BE2C (cell line): Measurements from ENCODE around the gene HAVCR2. TPM values are rescaled to one million over a fixed set of nuclear protein-coding genes. Genes with fewer than 3 reads are reported as not detected.

Experiments used
- DNase-seq: peaks from one replicate; pipeline ENCODE4 v3.0.0-alpha.2; 2020
- H3K27me3 ChIP-seq: fragments of 250-450 bp; sonication (Bioruptor Pico); 2 replicates; pipeline ENCODE4 v1.5.1; 2020; ENCODE audit warnings: mild to moderate bottlenecking
- H3K36me3 ChIP-seq: fragments of 250-450 bp; sonication (Bioruptor Pico); 2 replicates; pipeline ENCODE4 v1.5.1; 2020; ENCODE audit warnings: mild to moderate bottlenecking
- H3K4me1 ChIP-seq: fragments of 250-450 bp; sonication (Bioruptor Pico); 2 replicates; pipeline ENCODE4 v1.5.1; 2020
- H3K4me3 ChIP-seq: 2 replicates; pipeline ENCODE4 v1.5.1; 2011; ENCODE audit warnings: low read depth, low read length
- H3K9me3 ChIP-seq: fragments of 250-450 bp; sonication (Bioruptor Pico); 2 replicates; pipeline ENCODE4 v1.5.1; 2020
- CTCF ChIP-seq: IDR thresholded peaks from 2 replicates; pipeline ENCODE4 v1.5.1; 2012; ENCODE audit warnings: mild to moderate bottlenecking, low read depth, low read length
- polyA plus RNA-seq: library from polyadenylated mRNA; unstranded; fragments of >200 nt; gene quantifications from one replicate; pipeline ENCODE4 v1.2.1, GENCODE V29; 2012; ENCODE audit warnings: low read depth, missing spikeins; ENCODE audit not compliant: insufficient read length, insufficient read depth

The HAVCR2 gene
- polyA plus RNA-seq = 5.4 TPM

- H3K27me3 ChIP-seq = no peaks in the 10 kb centered on the region
- no peak for TF ChIP-seq CTCF
- no peak for DNase-seq
- no peaks in the 10 kb centered on the region for H3K9me3 ChIP-seq
- no peaks in the 10 kb centered on the region for H3K4me1 ChIP-seq
- no peak within 1 kb of the TSS for H3K4me3 ChIP-seq
- no peaks in the 10 kb centered on the region for H3K36me3 ChIP-seq
Measured at GRCh38 chr5:157108976-157109375, at the start of gene HAVCR2. HAVCR2 (minus strand) TSS chr5:157109044; CDS start chr5:157108983, 61 bp downstream.

DNA sequence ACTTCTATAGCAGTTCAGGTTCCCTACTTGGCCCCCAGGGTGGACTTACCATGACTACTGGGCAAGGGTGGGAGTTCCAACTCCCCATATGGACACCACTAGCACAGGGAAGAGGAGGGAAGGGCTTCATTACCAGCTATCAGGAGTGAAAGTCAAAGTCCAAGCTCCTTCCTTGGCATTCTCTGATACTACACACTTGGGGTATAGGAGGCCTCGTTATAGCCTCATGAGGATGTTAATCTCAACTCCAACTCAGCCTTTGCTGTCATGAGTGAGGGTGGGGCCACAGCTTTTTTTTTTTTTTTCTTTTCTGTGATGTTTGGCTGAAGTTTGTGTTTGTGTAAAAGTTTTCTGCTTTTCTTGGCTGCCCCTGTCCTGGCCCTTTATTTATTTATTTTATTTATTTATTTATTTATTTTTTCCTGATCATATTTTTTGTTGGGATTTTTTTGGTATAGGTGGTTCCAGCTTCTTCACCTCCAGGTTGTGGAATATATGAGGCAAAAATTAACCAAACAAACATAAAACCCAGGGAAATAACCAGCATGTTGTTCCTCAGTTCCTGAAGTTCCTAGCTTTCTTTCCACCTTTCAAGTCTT, 48.5 kb upstream of the HAVCR2 start:
- no peak for DNase-seq
- Histone ChIP-seq H3K36me3 (no peaks in the 10 kb centered on the region), H3K27me3 (peaks cover 14% of the 10 kb centered on the region), H3K4me3 (no peak overlapping the region), H3K4me1 (no peaks in the 10 kb centered on the region), H3K9me3 (no peaks in the 10 kb centered on the region)
- no peak for TF ChIP-seq CTCF

DNA sequence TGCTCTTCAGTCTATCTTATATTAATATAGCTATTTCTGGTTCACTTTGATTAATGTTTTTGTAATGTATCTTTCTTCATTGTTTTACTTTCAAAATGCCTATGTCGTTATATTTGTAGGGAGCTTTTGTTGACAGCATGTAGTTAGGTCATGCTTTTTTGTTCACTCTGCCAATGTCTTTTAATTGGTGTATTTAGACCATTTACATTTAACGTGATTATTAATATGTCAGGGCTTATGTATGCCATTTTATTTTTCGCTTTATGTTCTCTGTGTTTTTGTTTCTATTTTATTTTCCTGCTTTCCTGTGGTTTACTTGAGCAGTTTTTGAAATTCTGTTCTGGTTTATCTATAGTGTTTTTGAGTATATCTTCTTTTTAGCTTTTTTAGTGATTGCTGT, 46.5 kb upstream of the HAVCR2 start:
- Histone ChIP-seq H3K4me1 (no peaks in the 10 kb centered on the region), H3K9me3 (no peaks in the 10 kb centered on the region), H3K4me3 (no peak overlapping the region), H3K36me3 (no peaks in the 10 kb centered on the region), H3K27me3 (peaks cover 7% of the 10 kb centered on the region)
- no peak for DNase-seq
- no peak for TF ChIP-seq CTCF

DNA sequence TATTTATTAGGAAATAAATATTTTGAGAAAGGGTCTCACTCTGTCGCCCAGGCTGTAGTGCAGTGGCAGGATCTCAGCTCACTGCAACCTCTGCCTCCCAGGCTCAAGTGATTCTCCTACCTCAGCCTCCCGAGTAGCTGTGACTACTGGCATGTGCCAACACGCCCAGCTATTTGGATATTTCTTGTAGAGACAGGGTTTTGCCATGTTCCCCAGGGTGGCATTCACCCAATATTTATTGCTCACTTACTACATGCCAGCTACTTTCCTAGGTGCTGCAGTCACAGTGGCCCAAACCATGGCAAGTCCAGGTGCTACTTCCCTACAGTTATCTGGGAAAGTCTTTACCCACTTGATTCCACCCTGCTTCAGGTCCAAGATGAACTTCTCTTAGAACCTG, 42.2 kb upstream of the HAVCR2 start:
- Histone ChIP-seq H3K4me3 (no peak overlapping the region), H3K27me3 (no peaks in the 10 kb centered on the region; the same call in 1 of the 2 replicates), H3K36me3 (no peaks in the 10 kb centered on the region), H3K4me1 (no peaks in the 10 kb centered on the region), H3K9me3 (no peaks in the 10 kb centered on the region)
- no peak for DNase-seq
- no peak for TF ChIP-seq CTCF

DNA sequence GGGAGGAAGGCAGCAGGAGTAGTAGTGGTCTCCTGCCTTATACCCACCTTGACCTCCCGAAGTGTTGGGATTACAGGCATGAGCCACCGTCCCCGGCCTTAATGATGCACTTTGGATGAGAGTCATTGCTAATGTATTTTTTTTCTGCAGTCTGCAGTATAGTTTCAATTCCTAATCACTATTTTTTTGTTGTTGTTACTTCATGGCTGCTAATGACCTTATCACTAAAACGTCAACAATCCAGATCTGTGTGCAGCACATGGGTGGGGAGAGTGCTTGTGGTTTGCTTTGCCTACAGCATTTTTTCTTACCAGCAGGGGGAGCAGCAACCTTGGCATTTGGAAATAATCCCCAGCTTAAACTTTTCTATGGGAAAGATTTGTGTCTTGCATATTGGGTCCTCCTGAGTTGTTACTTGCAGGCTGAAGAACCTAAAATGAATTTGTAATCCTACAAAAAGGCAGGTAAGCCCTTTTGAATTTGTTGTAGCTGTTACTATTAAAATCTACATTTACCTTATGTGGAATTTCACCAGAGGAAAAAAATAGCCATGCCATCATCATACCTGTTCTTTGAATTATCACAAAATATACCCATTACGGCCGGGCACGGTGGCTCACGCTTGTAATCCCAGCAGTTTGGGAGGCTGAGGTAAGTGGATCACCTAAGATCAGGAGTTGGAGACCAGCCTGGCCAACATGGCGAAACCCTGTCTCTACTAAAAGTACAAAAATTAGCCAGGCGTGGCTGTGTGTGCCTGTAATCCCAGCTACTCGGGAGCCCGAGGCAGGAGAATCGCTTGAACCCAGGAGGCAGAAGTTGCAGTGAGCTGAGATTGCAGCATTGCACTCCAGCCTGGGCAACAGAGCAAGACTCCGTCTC, 40.1 kb upstream of the HAVCR2 start:
- no peaks in the 10 kb centered on the region for H3K36me3 ChIP-seq
- no peak overlapping the region for H3K4me3 ChIP-seq
- no peaks in the 10 kb centered on the region for H3K9me3 ChIP-seq
- peak; percentile 93 for TF ChIP-seq CTCF
- DNase-seq = peak; percentile 70
- peaks cover 1% of the 10 kb centered on the region; the same call in 1 of the 2 replicates for H3K4me1 ChIP-seq
- H3K27me3 ChIP-seq = no peaks in the 10 kb centered on the region; the same call in 1 of the 2 replicates
